Mesenchymal stem cell (in vitro differentiated cells and primary cell): ENCODE measurements around the gene C3.

Experiments used
- DNase-seq: peaks from one replicate; pipeline ENCODE4 v3.0.0-alpha.2; 2013
- H2AFZ ChIP-seq: one replicate; pipeline ENCODE4 v1.6.1; 2013; ENCODE audit warnings: low read depth, mild to moderate bottlenecking, control low read depth, inconsistent platforms, low read length, moderate library complexity
- H2AK5ac ChIP-seq: 2 replicates; pipeline ENCODE4 v1.6.1; 2013; ENCODE audit warnings: low read length, moderate library complexity, mild to moderate bottlenecking, inconsistent platforms; ENCODE audit not compliant: severe bottlenecking
- H2BK120ac ChIP-seq: one replicate; pipeline ENCODE4 v1.6.1; 2013; ENCODE audit warnings: low read depth, mild to moderate bottlenecking, inconsistent platforms, low read length, moderate library complexity
- H2BK12ac ChIP-seq, 2 experiments: one replicate each; pipeline ENCODE4 v1.6.1; 2013; ENCODE audit warnings: inconsistent platforms in 2 of 2, low read length in 2 of 2, mild to moderate bottlenecking in 2 of 2, moderate library complexity in 2 of 2, control low read depth in 1 of 2
- H2BK15ac ChIP-seq: one replicate; pipeline ENCODE4 v1.6.1; 2013; ENCODE audit warnings: mild to moderate bottlenecking, low read depth, inconsistent platforms; ENCODE audit not compliant: poor library complexity, severe bottlenecking
- H2BK5ac ChIP-seq: 2 replicates; pipeline ENCODE4 v1.6.1; 2013; ENCODE audit warnings: low read depth, mild to moderate bottlenecking, low read length, control low read depth, inconsistent platforms; ENCODE audit not compliant: poor library complexity, severe bottlenecking
- H3K14ac ChIP-seq, 2 experiments: one replicate each; pipeline ENCODE4 v1.6.1; 2013; ENCODE audit warnings: inconsistent platforms in 2 of 2, low read length in 2 of 2, control low read depth in 1 of 2, mild to moderate bottlenecking in 1 of 2, moderate library complexity in 1 of 2
- H3K18ac ChIP-seq, 2 experiments: one replicate each; pipeline ENCODE4 v1.6.1; 2013; ENCODE audit warnings: inconsistent platforms in 2 of 2, low read length in 2 of 2, control low read depth in 1 of 2, low read depth in 1 of 2, mild to moderate bottlenecking in 1 of 2
- H3K23ac ChIP-seq, 2 experiments: one replicate each; pipeline ENCODE4 v1.6.1; 2013; ENCODE audit warnings: inconsistent platforms in 2 of 2, low read length in 2 of 2, mild to moderate bottlenecking in 2 of 2, moderate library complexity in 2 of 2, control low read depth in 1 of 2
- H3K27ac ChIP-seq: 2 replicates; pipeline ENCODE4 v1.5.1; 2013; ENCODE audit warnings: mild to moderate bottlenecking, moderate library complexity, low read length, control low read depth, inconsistent platforms; ENCODE audit not compliant: poor library complexity, severe bottlenecking
- H3K27me3 ChIP-seq, 2 experiments: 2 replicates each; pipeline versions ENCODE4 v1.6.1 to v1.7.0; 2013; ENCODE audit warnings: low read length in 2 of 2, mild to moderate bottlenecking in 2 of 2, moderate library complexity in 2 of 2, control low read depth in 1 of 2, inconsistent platforms in 1 of 2; ENCODE audit not compliant: control insufficient read depth in 1 of 2, insufficient read depth in 1 of 2
- H3K36me3 ChIP-seq, 2 experiments: 2 replicates each; pipeline versions ENCODE4 v1.6.1 to v1.7.0; 2013; ENCODE audit warnings: low read length in 2 of 2, control low read depth in 1 of 2, inconsistent platforms in 1 of 2, low read depth in 1 of 2, mild to moderate bottlenecking in 1 of 2; ENCODE audit not compliant: insufficient read depth in 2 of 2, control insufficient read depth in 1 of 2
- H3K4ac ChIP-seq, 2 experiments: one replicate each; pipeline ENCODE4 v1.6.1; 2013; ENCODE audit warnings: inconsistent platforms in 2 of 2, low read length in 2 of 2, mild to moderate bottlenecking in 2 of 2, moderate library complexity in 2 of 2, control low read depth in 1 of 2, low read depth in 1 of 2
- H3K4me1 ChIP-seq: 2 replicates; pipeline ENCODE4 v1.6.1; 2013; ENCODE audit warnings: low read depth, low read length, control low read depth; ENCODE audit not compliant: control insufficient read depth, insufficient read depth
- H3K4me2 ChIP-seq: 2 replicates; pipeline ENCODE4 v1.6.1; 2013; ENCODE audit warnings: low read length, mild to moderate bottlenecking, inconsistent platforms; ENCODE audit not compliant: poor library complexity, severe bottlenecking
- H3K4me3 ChIP-seq, 2 experiments: 2 replicates each; pipeline versions ENCODE4 v1.5.1 to v1.7.0; 2013; ENCODE audit warnings: low read length in 2 of 2, mild to moderate bottlenecking in 2 of 2, control low read depth in 1 of 2, low read depth in 1 of 2; ENCODE audit not compliant: insufficient read depth in 1 of 2
- H3K79me1 ChIP-seq: replicated peaks from 2 replicates; pipeline ENCODE4 v1.6.1; 2013; ENCODE audit warnings: mild to moderate bottlenecking, control low read depth, low read length, inconsistent platforms; ENCODE audit not compliant: poor library complexity, severe bottlenecking
- H3K9ac ChIP-seq: 2 replicates; pipeline ENCODE4 v1.7.0; 2013; ENCODE audit warnings: mild to moderate bottlenecking, low read length, moderate library complexity
- H3K9me3 ChIP-seq: 2 replicates; pipeline ENCODE4 v1.7.0; 2013; ENCODE audit warnings: mild to moderate bottlenecking, low read length; ENCODE audit not compliant: control insufficient read depth
- H4K8ac ChIP-seq: one replicate; pipeline ENCODE4 v1.6.1; 2013; ENCODE audit warnings: inconsistent platforms, mild to moderate bottlenecking, low read length, moderate library complexity
- H4K91ac ChIP-seq: one replicate; pipeline ENCODE4 v1.6.1; 2013; ENCODE audit warnings: mild to moderate bottlenecking, low read length, inconsistent platforms
- WGBS: methylation state at CpG from one replicate; pipeline ENCODE4 v1.1.7; 2013; ENCODE audit warnings: mixed read lengths; 5-methylcytosine and 5-hydroxymethylcytosine counted together

The C3 gene

DNA sequence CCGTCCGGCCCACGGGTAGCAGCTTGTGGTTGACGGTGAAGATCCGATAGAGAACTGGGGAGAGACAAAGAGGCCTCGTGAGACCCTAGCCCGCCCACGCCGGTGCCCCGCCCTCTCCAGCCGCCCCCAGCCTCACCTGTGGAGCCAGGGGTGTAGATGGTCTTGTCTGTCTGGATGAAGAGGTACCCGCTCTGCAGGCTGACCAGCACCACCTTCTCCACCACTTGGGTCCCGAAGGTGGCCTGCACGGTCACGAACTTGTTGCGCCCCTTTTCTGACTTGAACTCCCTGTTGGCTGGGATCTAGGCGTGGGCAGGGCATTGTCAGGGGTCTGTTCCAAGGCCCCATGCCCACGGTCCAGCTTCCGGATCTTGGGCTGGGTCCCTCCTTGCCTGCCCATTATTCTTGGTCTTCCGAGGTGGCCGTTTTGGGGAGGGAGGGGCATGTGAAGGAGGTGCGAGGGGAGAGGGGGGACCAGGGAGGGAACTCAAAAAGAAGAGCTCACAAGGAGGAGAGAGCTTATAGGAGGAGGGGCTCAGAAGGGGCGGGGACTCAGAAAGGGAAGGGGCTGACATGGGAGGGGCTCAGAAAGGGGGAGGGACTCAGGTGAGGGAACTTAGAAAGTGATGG lies 2.2 kb downstream of the C3 start:
- Histone ChIP-seq H3K14ac (no peak overlapping the region), H3K9me3 (no peaks in the 10 kb centered on the region), H2AK5ac (no peak overlapping the region), H3K4me3 (no peak overlapping the region), H3K27ac (no peak overlapping the region), H3K36me3 (peaks cover 3 to 24% of the 10 kb centered on the region in 2 experiments), H2BK12ac (no peak overlapping the region), H4K8ac (no peak overlapping the region), H2BK5ac (no peak overlapping the region), H4K91ac (no peak overlapping the region), H3K4me2 (no peak overlapping the region), H3K4me1 (peaks cover 8% of the 10 kb centered on the region), H3K79me1 (no peaks in the 10 kb centered on the region), H3K4ac (no peak overlapping the region), H3K27me3 (peaks cover 0 to 6% of the 10 kb centered on the region in 2 experiments), H2BK15ac (no peak overlapping the region), H3K9ac (no peak overlapping the region), H3K23ac (no peak overlapping the region), H2BK120ac (no peak overlapping the region), H3K18ac (no peak overlapping the region), H2AFZ (no peak overlapping the region)
- WGBS = 82% methylated on average over 23 of the region's 23 CpGs
- no peak for DNase-seq

DNA sequence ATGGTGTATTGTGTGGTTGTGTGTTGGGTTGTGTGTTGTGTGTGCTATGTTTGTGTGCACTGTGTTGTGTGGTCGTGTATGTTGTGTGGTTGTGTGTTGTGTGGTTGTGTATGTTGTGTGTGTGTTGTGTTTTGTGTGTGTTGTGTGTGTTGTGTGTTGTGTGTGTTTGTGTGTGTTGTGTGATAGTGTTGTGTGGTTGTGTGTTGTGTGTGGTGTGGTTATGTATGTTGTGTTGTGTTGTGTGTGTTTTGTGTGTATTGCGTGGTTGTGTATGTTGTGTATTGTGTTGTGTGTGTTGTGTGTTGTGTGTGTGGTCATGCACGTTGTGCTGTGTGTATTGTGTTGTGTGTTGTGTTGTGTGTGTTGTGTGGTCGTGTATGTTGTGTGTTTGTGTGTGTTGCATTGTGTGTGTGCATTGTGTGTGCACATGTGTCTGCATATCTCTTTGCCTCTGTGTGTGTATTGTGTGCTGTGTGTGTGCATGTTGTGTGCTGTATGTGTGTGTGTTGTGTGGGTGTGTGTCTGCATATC lies 2.9 kb downstream of the C3 start:
- peaks cover 3 to 31% of the 10 kb centered on the region in 2 experiments for H3K36me3 ChIP-seq
- DNase-seq = peak; percentile 13
- H3K9ac ChIP-seq = no peak overlapping the region
- no peak overlapping the region for H3K27ac ChIP-seq
- no peak overlapping the region for H3K4me3 ChIP-seq
- no peaks in the 10 kb centered on the region for H3K79me1 ChIP-seq
- H2BK120ac ChIP-seq = no peak overlapping the region
- no peak overlapping the region for H2AFZ ChIP-seq
- no peaks in the 10 kb centered on the region for H3K9me3 ChIP-seq
- H3K18ac ChIP-seq = no peak overlapping the region
- H3K27me3 ChIP-seq = peaks cover 0 to 6% of the 10 kb centered on the region in 2 experiments
- no peak overlapping the region for H3K14ac ChIP-seq
- H3K4ac ChIP-seq = no peak overlapping the region
- H4K8ac ChIP-seq = peak overlapping the region; percentile 19
- H2BK15ac ChIP-seq = no peak overlapping the region
- H4K91ac ChIP-seq = no peak overlapping the region
- H3K4me2 ChIP-seq = no peak overlapping the region
- H3K23ac ChIP-seq = no peak overlapping the region
- no peak overlapping the region for H2AK5ac ChIP-seq
- peaks cover 5% of the 10 kb centered on the region for H3K4me1 ChIP-seq
- 77% methylated on average over 4 of the region's 4 CpGs for WGBS
- no peak overlapping the region for H2BK12ac ChIP-seq
- no peak overlapping the region for H2BK5ac ChIP-seq

DNA sequence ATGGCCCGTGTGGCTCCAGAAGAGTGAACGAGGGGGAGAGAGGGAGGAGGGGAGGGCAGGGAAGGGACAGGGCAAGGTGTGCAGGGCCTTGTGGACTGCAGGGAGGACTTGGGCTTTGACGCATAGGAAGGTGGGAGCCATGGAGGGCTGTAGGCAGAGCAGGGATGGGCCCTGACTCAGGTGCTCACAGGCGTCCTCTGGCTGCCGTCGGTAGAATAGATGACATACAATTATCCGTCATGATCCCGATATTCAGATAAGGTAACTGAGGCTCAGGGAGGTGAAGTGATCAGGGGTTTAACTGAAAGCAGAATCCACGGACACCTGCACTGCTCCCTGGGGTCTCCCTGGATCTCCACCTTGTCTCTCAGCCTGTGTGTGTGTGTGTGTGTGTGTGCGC lies 3.4 kb downstream of the C3 start:
- no peak overlapping the region for H4K91ac ChIP-seq
- no peaks in the 10 kb centered on the region for H3K9me3 ChIP-seq
- no peak overlapping the region for H4K8ac ChIP-seq
- no peak overlapping the region for H3K18ac ChIP-seq
- no peak overlapping the region for H2BK12ac ChIP-seq
- 81% methylated on average over 10 of the region's 10 CpGs for WGBS
- no peak overlapping the region for H2BK120ac ChIP-seq
- no peak overlapping the region for H3K4me2 ChIP-seq
- H2AK5ac ChIP-seq = no peak overlapping the region
- H3K9ac ChIP-seq = no peak overlapping the region
- no peak overlapping the region for H3K14ac ChIP-seq
- H2BK15ac ChIP-seq = no peak overlapping the region
- H3K36me3 ChIP-seq = peaks cover 3 to 36% of the 10 kb centered on the region in 2 experiments
- H3K4me1 ChIP-seq = peaks cover 5% of the 10 kb centered on the region
- H3K27ac ChIP-seq = no peak overlapping the region
- H3K27me3 ChIP-seq = peaks cover 0 to 6% of the 10 kb centered on the region in 2 experiments
- H2BK5ac ChIP-seq = no peak overlapping the region
- no peaks in the 10 kb centered on the region for H3K79me1 ChIP-seq
- DNase-seq = no peak
- no peak overlapping the region for H3K4ac ChIP-seq
- no peak overlapping the region for H3K23ac ChIP-seq
- H3K4me3 ChIP-seq = no peak overlapping the region
- H2AFZ ChIP-seq = no peak overlapping the region

DNA sequence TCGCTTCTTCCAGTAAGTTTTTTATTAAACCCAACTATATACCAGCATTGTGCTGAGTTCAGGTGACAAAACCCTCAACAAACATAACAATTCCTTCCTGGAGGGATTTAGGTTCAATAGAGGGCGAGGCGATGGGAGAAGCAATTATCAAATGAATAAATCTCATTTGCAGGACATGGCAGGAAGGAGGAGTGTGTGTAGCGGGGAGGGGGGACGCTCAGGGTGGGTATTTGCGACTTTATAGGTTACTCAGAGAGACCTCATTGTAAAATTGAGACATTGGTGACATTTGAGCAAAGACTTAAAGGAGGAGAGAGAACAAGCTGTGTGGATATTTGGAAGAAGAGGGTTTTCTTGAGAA lies 3.9 kb downstream of the C3 start:
- Histone ChIP-seq H2BK15ac (no peak overlapping the region), H2BK120ac (no peak overlapping the region), H3K4me1 (peaks cover 5% of the 10 kb centered on the region), H2BK12ac (no peak overlapping the region), H2AFZ (no peak overlapping the region), H3K27ac (no peak overlapping the region), H3K9me3 (no peaks in the 10 kb centered on the region), H3K18ac (no peak overlapping the region), H4K91ac (no peak overlapping the region), H3K14ac (no peak overlapping the region), H3K27me3 (peaks cover 0 to 8% of the 10 kb centered on the region in 2 experiments), H3K4me2 (no peak overlapping the region), H3K36me3 (peaks cover 3 to 41% of the 10 kb centered on the region in 2 experiments), H3K79me1 (no peaks in the 10 kb centered on the region), H4K8ac (no peak overlapping the region), H3K9ac (no peak overlapping the region), H3K4me3 (no peak overlapping the region), H3K4ac (no peak overlapping the region), H2AK5ac (no peak overlapping the region), H3K23ac (no peak overlapping the region), H2BK5ac (no peak overlapping the region)
- no peak for DNase-seq
- WGBS = 62% methylated on average over 6 of the region's 6 CpGs
